HG03064 (cell line): ENCODE measurements around the gene ZFAND6.

ENCODE experiments used
- ATAC-seq: cut with Tn5 transposase; IDR thresholded peaks from one replicate; pipeline ENCODE4 v1.9.1; 2021; ENCODE audit warnings: low read depth; ENCODE audit not compliant: unreplicated experiment

ZFAND6 gene

DNA sequence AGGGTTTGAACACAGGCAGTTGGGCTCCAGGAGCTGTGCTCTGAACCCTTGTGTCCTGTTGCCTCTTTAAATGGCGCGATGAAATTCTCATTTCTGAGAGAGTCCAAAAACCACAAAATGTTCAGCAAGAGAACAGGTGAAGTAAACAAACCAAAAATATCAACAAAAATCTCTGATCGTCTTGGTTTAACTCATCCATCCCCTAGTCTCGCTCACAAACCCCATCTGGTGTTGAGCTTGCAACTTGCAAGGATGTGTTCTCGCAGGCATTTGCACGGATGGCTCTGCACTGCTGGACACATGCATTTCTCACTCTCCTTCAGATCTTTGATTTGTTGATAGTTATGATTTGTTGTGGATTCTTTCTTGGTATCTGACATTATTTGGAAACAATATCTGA, 124.4 kb downstream of the ZFAND6 start:
- ATAC-seq, result no peak

DNA sequence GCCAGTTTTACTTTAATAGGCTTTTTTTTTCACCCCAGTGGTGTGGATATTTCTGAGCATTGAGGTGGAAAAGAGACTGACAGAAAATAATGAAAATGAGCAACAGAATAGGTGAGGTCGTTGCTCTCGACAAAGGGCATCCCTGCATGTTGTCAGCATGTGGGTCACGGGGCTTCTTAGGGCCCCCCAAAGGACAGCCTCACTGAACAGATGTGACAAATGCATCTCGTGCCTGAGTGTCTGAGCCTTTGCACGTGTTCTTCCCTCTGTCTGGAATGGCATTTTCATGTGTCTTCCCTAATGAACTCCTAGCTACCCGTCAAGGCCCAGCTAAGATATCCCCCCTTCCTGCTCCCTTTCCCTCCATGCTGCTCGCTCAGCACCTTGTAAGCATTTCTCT, 125.1 kb downstream of the ZFAND6 start:
- ATAC-seq, result no peak

DNA sequence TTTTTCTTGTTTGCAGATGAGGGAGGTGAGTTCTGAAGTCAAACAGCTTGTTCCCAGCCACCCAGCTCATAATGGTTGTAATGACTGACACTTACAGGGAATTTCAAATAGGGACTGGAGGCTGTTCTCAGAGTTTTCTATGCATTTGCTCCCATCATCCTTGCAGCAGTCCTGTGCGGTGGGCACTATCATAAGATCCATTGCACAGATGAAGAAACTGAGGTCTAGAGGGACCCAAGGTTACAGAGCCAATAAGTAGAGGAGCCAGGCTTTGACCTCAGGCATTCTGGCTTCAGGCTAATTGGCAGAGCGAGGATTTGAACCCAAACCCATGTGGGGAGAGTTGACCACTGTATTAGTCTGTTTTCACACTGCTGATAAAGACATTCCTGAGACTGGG, 125.7 kb downstream of the ZFAND6 start:
- ATAC-seq, result no peak

DNA sequence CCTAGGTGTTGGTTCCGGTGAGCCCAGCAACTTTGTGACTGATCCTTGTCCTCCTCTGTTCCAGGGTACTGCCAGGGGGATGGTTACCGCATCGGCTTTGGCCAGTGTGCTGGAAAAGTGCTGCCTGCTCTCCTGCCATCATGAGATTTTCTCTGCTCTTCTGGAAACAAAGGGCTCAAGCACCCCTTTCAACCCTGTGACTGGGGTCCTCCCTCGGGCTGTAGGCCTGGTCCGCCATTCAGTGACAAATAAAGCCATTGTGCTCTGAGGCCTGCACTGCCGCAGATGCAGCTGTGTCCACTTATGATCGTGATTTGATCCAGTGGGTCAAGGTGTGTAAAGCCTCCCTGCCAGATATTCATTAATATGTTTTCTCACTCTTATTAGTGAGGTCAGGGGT, 126.6 kb downstream of the ZFAND6 start:
- ATAC-seq, result no peak

DNA sequence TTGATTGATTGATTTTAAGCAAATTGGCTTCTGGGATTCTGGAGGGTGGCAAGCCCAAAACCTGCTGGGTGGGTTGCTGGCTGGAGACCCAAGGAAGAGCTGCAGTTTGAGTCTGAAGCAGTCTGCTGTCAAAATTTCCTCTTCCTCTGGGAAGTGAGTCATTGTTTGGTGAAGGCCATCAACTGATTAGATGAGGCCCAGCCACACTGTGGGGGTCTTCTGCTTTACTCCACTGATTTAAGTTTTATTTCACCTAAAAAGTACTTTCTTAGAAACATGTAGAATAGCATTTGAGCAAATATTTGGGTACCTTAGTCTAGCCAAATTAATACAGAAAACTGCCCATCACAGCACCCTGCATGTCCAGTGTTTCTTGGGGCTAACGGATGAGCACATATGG, 127.1 kb downstream of the ZFAND6 start:
- no peak for ATAC-seq
